H1 (cell line): ENCODE results near the gene PTHLH. TPM values are rescaled to one million over a fixed set of nuclear protein-coding genes. Genes with fewer than 3 reads are reported as not detected.

Experiments used
- BACH1 ChIP-seq: IDR thresholded peaks from 2 replicates; pipeline ENCODE4 v1.6.1; 2012; ENCODE audit warnings: low read length, improper control_type of control experiment
- BRCA1 ChIP-seq: IDR thresholded peaks from 2 replicates; pipeline ENCODE4 v1.6.1; 2012; ENCODE audit warnings: low read depth, low read length, improper control_type of control experiment
- CTBP2 ChIP-seq: IDR thresholded peaks from 2 replicates; pipeline ENCODE4 v1.7.0; 2011; ENCODE audit warnings: borderline replicate concordance, mild to moderate bottlenecking, moderate library complexity, mixed read lengths, low read length; ENCODE audit not compliant: insufficient read depth, insufficient read length
- JUND ChIP-seq: IDR thresholded peaks from 2 replicates; pipeline ENCODE4 v1.6.1; 2011; ENCODE audit warnings: mild to moderate bottlenecking, improper control_type of control experiment, low read length
- USF2 ChIP-seq: IDR thresholded peaks from 2 replicates; pipeline ENCODE4 v1.6.1; 2011; ENCODE audit warnings: low read length, improper control_type of control experiment
- polyA plus RNA-seq, 7 experiments: library from polyadenylated mRNA; depleted of rRNA in 3 of 7; stranded (reverse) in 5 of 7; unstranded in 2 of 7; fragments of >200 nt in 5 of 7; fragments of 200-250 nt in 2 of 7; gene quantifications; 1 replicate in 5 of 7; 2 replicates in 1 of 7; 4 replicates in 1 of 7; pipeline versions ENCODE4 v1.2.1 to v1.2.3, GENCODE V29; 2011 to 2013; ENCODE audit warnings: missing spikeins in 2 of 7, mixed read lengths in 2 of 7
- small RNA-seq: library from polyadenylated mRNA; stranded (forward); fragments of <200 nt; extraction: miRNeasy Mini kit (QIAGEN cat#:217004); gene quantifications from one replicate; pipeline ENCODE3, GENCODE V24; 2013; ENCODE audit not compliant: insufficient read depth
- total RNA-seq: library from RNA; stranded (reverse); fragmentation: NEBNext Ultra II Directional; extraction: Animal tissue kit (Norgen Biotek cat#: 25700); gene quantifications from 2 replicates; pipeline ENCODE4 v1.2.1, GENCODE V29; 2021

Gene PTHLH
- total and polyA plus RNA-seq, 2 of the 8 experiments (the other 6 are each of a cell fraction or from before 2014, with no cell fraction given), result 0.32 TPM; not detected in 1

GRCh38 chr12:27911397-27911796 lies 61.1 kb downstream of the PTHLH start (continued):
- no peak for TF ChIP-seq USF2
- TF ChIP-seq BRCA1, result no peak
- TF ChIP-seq CTBP2, result no peak
- no peak for TF ChIP-seq BACH1
- TF ChIP-seq JUND, result no peak

Small RNA genes within 50 kb of the gene (small RNA-seq; reads per million reads assigned to genes)
- not detected for gene AC008011.1

Other genes with a start within 250 kb of the PTHLH start
- gene KLHL42, start 192.5 kb downstream of the PTHLH start, total RNA-seq, result 21.6 and 22.8 TPM in 2 replicates
- gene KLHL42, start 192.5 kb downstream of the PTHLH start, polyA plus RNA-seq (2011; rRNA removed), result 13.6 and 20.6 TPM in 2 replicates
- not detected in 2 replicates for gene MANSC4, start 192.5 kb downstream of the PTHLH start, total RNA-seq
- gene MANSC4, start 192.5 kb downstream of the PTHLH start, polyA plus RNA-seq (2011; rRNA removed), result not detected in 2 replicates
- 23.1 and 23.8 TPM in 2 replicates for gene CCDC91, start 217.7 kb upstream of the PTHLH start, total RNA-seq
- gene CCDC91, start 217.7 kb upstream of the PTHLH start, polyA plus RNA-seq (2011; rRNA removed), result 6.9 and 8.6 TPM in 2 replicates